Glutamatergic neuron (in vitro differentiated cells): Measurements from ENCODE around the gene CDT1. TPM values are rescaled to one million over a fixed set of nuclear protein-coding genes. Genes with fewer than 3 reads are reported as not detected.

Source experiments
- DNase-seq: peaks from one replicate; pipeline ENCODE4 v3.0.0; 2022
- H3K27ac Mint-ChIP-seq: one replicate; pipeline ENCODE4 v1.8.0; 2020; ENCODE audit warnings: mild to moderate bottlenecking, mixed read lengths, inconsistent platforms; ENCODE audit not compliant: unreplicated experiment
- H3K27me3 Mint-ChIP-seq: one replicate; pipeline ENCODE4 v1.8.0; 2020; ENCODE audit warnings: mild to moderate bottlenecking, moderate library complexity, mixed read lengths, inconsistent platforms; ENCODE audit not compliant: unreplicated experiment
- H3K36me3 Mint-ChIP-seq: one replicate; pipeline ENCODE4 v1.8.0; 2020; ENCODE audit warnings: mild to moderate bottlenecking, mixed read lengths, inconsistent platforms; ENCODE audit not compliant: unreplicated experiment
- H3K4me1 Mint-ChIP-seq: one replicate; pipeline ENCODE4 v1.8.0; 2020; ENCODE audit warnings: mild to moderate bottlenecking, low read depth, mixed read lengths, inconsistent platforms; ENCODE audit not compliant: unreplicated experiment
- H3K4me3 Mint-ChIP-seq: one replicate; pipeline ENCODE4 v1.8.0; 2020; ENCODE audit warnings: mild to moderate bottlenecking, mixed read lengths, inconsistent platforms; ENCODE audit not compliant: unreplicated experiment
- H3K9me3 Mint-ChIP-seq: one replicate; pipeline ENCODE4 v1.8.0; 2020; ENCODE audit warnings: mild to moderate bottlenecking, moderate library complexity, mixed read lengths, inconsistent platforms; ENCODE audit not compliant: unreplicated experiment
- total RNA-seq: library from RNA; stranded (reverse); fragmentation: NEBNext Ultra II Directional; extraction: Animal tissue kit (Norgen Biotek cat#: 25700); gene quantifications from one replicate; pipeline ENCODE4 v1.2.1, GENCODE V29; 2021; ENCODE audit not compliant: unreplicated experiment
- TF ChIP-seq, protein P1 (sequence below): fragments of 200-600 bp; sonication (generic); IDR thresholded peaks from one replicate; pipeline ENCODE4 v1.5.0; 2021; ENCODE audit not compliant: partially characterized antibody, unreplicated experiment

Gene CDT1
- total RNA-seq, 1 donor from 2014 or later: 5.6 TPM

DNA sequence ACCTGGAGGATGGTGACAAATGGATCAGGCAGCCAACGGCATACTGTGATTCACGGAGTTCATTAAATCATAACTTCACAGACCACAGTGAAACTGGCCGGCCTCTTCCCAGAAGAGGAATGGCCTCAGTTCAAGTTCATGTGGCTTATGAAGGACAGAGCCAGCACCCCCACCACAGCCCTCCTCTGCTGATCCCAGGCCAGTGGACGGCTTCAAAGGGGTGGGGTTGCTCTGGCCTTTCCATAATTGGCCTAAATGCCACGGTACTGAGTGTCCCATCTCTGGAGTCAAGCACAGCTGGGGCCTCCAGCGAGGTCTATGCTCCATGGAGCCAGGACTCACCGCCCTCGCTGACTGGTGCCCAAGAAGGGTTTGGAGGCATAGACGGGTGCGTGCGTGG lies 31.8 kb downstream of the CDT1 start:
- Mint-ChIP-seq H3K27ac (no peak overlapping the region), H3K36me3 (no peaks in the 10 kb centered on the region), H3K4me1 (no peaks in the 10 kb centered on the region), H3K9me3 (peaks cover 1% of the 10 kb centered on the region), H3K4me3 (no peak overlapping the region), H3K27me3 (peaks cover 2% of the 10 kb centered on the region)
- DNase-seq: no peak
- TF ChIP-seq, protein P1, sequence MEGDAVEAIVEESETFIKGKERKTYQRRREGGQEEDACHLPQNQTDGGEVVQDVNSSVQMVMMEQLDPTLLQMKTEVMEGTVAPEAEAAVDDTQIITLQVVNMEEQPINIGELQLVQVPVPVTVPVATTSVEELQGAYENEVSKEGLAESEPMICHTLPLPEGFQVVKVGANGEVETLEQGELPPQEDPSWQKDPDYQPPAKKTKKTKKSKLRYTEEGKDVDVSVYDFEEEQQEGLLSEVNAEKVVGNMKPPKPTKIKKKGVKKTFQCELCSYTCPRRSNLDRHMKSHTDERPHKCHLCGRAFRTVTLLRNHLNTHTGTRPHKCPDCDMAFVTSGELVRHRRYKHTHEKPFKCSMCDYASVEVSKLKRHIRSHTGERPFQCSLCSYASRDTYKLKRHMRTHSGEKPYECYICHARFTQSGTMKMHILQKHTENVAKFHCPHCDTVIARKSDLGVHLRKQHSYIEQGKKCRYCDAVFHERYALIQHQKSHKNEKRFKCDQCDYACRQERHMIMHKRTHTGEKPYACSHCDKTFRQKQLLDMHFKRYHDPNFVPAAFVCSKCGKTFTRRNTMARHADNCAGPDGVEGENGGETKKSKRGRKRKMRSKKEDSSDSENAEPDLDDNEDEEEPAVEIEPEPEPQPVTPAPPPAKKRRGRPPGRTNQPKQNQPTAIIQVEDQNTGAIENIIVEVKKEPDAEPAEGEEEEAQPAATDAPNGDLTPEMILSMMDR: no peak

DNA sequence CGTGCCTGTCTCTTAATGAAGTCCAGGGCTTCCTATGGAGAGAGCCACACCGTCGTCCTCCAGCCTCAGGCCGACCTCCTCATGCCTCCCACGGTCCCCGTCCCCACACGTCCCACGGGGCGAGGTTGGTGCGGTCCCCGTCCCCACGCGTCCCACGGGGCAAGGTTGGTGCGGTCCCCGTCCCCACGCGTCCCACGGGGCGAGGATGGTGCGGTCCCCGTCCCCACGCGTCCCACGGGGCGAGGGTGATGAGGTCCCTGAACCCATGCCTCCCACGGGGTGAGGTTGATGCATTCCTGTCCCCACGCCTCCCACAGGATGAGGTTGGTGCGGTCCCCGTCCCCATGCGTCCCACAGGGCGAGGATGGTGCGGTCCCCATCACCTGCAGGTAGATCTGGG lies 32.2 kb downstream of the CDT1 start:
- peaks cover 2% of the 10 kb centered on the region for H3K27me3 Mint-ChIP-seq
- H3K36me3 Mint-ChIP-seq: no peaks in the 10 kb centered on the region
- DNase-seq: no peak
- TF ChIP-seq, protein P1: no peak
- H3K27ac Mint-ChIP-seq: no peak overlapping the region
- H3K4me3 Mint-ChIP-seq: no peak overlapping the region
- peaks cover 1% of the 10 kb centered on the region for H3K9me3 Mint-ChIP-seq
- H3K4me1 Mint-ChIP-seq: no peaks in the 10 kb centered on the region

DNA sequence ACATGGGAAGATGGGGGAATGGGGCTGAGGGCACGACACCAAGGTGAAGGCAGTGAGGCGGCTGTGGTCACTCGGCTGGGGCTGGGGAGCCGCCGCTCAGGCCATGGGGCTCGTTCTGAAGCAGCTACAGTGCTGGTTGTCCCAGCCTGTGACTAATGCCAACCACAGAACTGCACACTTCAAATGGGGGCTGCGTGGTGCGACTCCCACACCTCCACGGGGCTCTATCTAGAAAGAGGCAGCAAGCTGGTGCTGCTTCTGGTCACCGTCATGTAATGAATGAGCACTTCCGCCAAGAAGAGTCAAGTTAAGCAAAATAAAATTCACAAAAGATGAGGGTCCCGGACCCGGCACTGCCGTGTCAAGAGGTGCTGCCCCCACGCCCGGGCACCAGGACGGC lies 33.2 kb downstream of the CDT1 start:
- Mint-ChIP-seq H3K4me1 (no peaks in the 10 kb centered on the region), H3K9me3 (peaks cover 1% of the 10 kb centered on the region), H3K27me3 (peaks cover 2% of the 10 kb centered on the region), H3K4me3 (no peak overlapping the region), H3K27ac (no peak overlapping the region), H3K36me3 (no peaks in the 10 kb centered on the region)
- TF ChIP-seq, protein P1: no peak
- no peak for DNase-seq

DNA sequence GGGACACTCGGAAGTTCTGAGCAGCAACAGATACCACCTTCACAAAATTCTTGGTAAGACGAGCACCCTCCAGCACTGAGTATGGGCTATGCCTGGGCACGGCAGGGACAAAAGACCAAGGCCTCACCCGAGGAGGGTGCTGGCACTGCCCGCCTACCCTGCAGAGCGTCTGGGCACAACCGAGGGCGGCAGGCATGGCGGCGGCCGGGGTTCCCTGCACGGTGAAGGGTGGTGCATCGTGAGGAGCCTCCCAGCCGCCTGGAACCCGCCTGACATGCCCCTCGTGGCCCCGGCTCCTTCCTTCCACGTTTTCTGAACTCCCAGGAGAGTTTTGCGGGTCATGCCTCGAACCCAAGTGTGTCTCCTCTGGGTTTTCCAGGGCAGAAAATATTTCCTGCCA lies 34.2 kb downstream of the CDT1 start:
- Mint-ChIP-seq H3K36me3 (no peaks in the 10 kb centered on the region), H3K4me3 (no peak overlapping the region), H3K27me3 (peaks cover 4% of the 10 kb centered on the region), H3K27ac (no peak overlapping the region), H3K9me3 (peaks cover 1% of the 10 kb centered on the region), H3K4me1 (no peaks in the 10 kb centered on the region)
- DNase-seq: no peak
- TF ChIP-seq, protein P1: no peak

DNA sequence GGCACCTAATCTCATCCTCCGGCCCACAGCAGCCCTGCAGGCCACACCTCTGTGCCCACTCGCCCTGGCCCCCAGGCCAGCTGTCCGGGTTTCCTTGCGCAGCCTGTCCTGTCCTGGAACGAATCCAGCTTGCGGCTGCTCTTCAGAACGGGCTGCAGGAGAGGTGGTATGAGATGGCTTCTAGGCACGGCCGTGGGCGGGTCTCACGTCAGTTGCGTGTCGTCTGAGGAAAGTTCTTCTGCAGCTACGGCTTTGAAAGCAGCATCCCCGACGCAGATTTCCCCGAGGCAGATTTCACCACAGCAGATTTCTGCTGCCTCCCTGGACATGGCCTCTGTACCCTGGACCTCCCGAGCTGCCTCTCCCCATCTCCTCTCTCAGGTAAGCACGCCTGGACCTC lies 35.0 kb downstream of the CDT1 start:
- H3K4me3 Mint-ChIP-seq: no peak overlapping the region
- peaks cover 4% of the 10 kb centered on the region for H3K9me3 Mint-ChIP-seq
- no peaks in the 10 kb centered on the region for H3K36me3 Mint-ChIP-seq

More for the DNA sequence above, 35.0 kb downstream of the CDT1 start:
- TF ChIP-seq, protein P1: no peak
- DNase-seq: no peak
- H3K27ac Mint-ChIP-seq: no peak overlapping the region
- peaks cover 5% of the 10 kb centered on the region for H3K27me3 Mint-ChIP-seq
- no peaks in the 10 kb centered on the region for H3K4me1 Mint-ChIP-seq
